BE2C (cell line): ENCODE data around the gene MAP3K15.
"Not testable (repeated sequence)": the region's sequence is repeated elsewhere in the genome, so short reads cannot be mapped to it uniquely, and the experiment has no call there.

Experiments
- DNase-seq: peaks from one replicate; pipeline ENCODE4 v3.0.0-alpha.2; 2020
- H3K27me3 ChIP-seq: fragments of 250-450 bp; sonication (Bioruptor Pico); 2 replicates; pipeline ENCODE4 v1.5.1; 2020; ENCODE audit warnings: mild to moderate bottlenecking
- H3K36me3 ChIP-seq: fragments of 250-450 bp; sonication (Bioruptor Pico); 2 replicates; pipeline ENCODE4 v1.5.1; 2020; ENCODE audit warnings: mild to moderate bottlenecking
- H3K4me1 ChIP-seq: fragments of 250-450 bp; sonication (Bioruptor Pico); 2 replicates; pipeline ENCODE4 v1.5.1; 2020
- H3K4me3 ChIP-seq: 2 replicates; pipeline ENCODE4 v1.5.1; 2011; ENCODE audit warnings: low read depth, low read length
- H3K9me3 ChIP-seq: fragments of 250-450 bp; sonication (Bioruptor Pico); 2 replicates; pipeline ENCODE4 v1.5.1; 2020
- CTCF ChIP-seq: IDR thresholded peaks from 2 replicates; pipeline ENCODE4 v1.5.1; 2012; ENCODE audit warnings: mild to moderate bottlenecking, low read depth, low read length

Gene MAP3K15

GRCh38 chrX:19532709-19533108 is 17.4 kb upstream of the MAP3K15 start:
- H3K4me1 ChIP-seq: no peaks in the 10 kb centered on the region
- H3K9me3 ChIP-seq: no peaks in the 10 kb centered on the region
- TF ChIP-seq CTCF: no peak
- H3K27me3 ChIP-seq: no peaks in the 10 kb centered on the region
- no peak overlapping the region for H3K4me3 ChIP-seq
- no peak for DNase-seq
- no peaks in the 10 kb centered on the region for H3K36me3 ChIP-seq

DNA sequence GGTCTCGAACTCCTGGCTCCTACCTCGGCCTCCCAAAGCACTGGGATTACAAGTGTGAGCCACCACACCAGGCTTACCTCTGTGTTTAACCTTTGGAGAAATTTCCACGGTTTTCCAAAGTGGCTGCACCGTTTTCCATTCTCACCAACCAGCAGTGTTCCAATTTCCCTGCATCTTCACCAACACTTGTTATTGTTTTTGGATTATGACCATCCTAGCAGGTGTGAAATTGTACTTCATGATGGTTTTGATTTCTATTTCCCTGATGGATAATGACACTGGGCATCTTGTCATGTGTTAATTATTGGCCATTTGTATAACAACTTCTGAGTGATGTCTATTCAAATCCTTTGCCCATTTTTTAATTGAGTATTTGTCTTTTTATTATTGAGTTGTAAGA is 2.7 kb upstream of the MAP3K15 start:
- Histone ChIP-seq H3K4me3 (no peak overlapping the region), H3K4me1 (no peaks in the 10 kb centered on the region), H3K9me3 (no peaks in the 10 kb centered on the region), H3K27me3 (peaks cover 4% of the 10 kb centered on the region; the same call in 1 of the 2 replicates), H3K36me3 (no peaks in the 10 kb centered on the region)
- no peak for TF ChIP-seq CTCF
- DNase-seq: no peak

- no peaks in the 10 kb centered on the region for H3K9me3 ChIP-seq
- H3K4me3 ChIP-seq: peak overlapping the region; percentile 16; the same call in 1 of the 2 replicates
- H3K36me3 ChIP-seq: no peaks in the 10 kb centered on the region
- H3K4me1 ChIP-seq: no peaks in the 10 kb centered on the region
- no peak; the same call in 1 of the 2 replicates for TF ChIP-seq CTCF
- H3K27me3 ChIP-seq: peaks cover 4% of the 10 kb centered on the region; the same call in 1 of the 2 replicates
- DNase-seq: no peak
Measured at GRCh38 chrX:19515615-19516105, 352 bp upstream of the MAP3K15 start.

DNA sequence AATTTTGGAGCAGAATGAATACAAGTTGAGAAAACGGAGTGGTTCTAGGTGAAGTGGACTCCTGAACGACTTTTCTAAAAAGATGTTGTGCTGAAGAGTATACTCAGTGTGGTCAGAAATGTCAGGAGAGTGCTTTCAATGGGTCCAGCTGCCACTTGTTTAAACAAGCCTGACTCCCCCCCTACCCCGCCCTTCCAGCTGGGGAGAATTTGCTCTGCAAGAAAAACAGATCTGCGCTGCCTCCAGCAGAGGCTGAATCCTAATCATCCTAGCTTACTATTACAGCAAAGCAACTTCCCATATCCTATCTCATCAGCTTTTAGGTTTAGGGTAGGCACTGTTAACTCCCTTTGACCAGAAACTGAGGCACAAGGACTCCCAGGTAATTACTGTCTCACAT is 1.9 kb downstream of the MAP3K15 start:
- H3K36me3 ChIP-seq: no peaks in the 10 kb centered on the region
- peaks cover 4% of the 10 kb centered on the region; the same call in 1 of the 2 replicates for H3K27me3 ChIP-seq
- no peak overlapping the region for H3K4me3 ChIP-seq
- no peaks in the 10 kb centered on the region for H3K9me3 ChIP-seq
- DNase-seq: no peak
- no peaks in the 10 kb centered on the region for H3K4me1 ChIP-seq
- TF ChIP-seq CTCF: no peak

GRCh38 chrX:19512961-19513360 is 2.3 kb downstream of the MAP3K15 start:
- TF ChIP-seq CTCF: no peak
- Histone ChIP-seq H3K4me3 (no peak overlapping the region), H3K36me3 (no peaks in the 10 kb centered on the region), H3K9me3 (no peaks in the 10 kb centered on the region), H3K27me3 (peaks cover 4% of the 10 kb centered on the region; the same call in 1 of the 2 replicates), H3K4me1 (no peaks in the 10 kb centered on the region)
- DNase-seq: no peak

GRCh38 chrX:19512359-19512758 is 2.9 kb downstream of the MAP3K15 start:
- no peak overlapping the region for H3K4me3 ChIP-seq
- no peaks in the 10 kb centered on the region for H3K9me3 ChIP-seq
- no peaks in the 10 kb centered on the region for H3K36me3 ChIP-seq
- no peak for DNase-seq
- no peak for TF ChIP-seq CTCF
- peaks cover 4% of the 10 kb centered on the region; the same call in 1 of the 2 replicates for H3K27me3 ChIP-seq
- no peaks in the 10 kb centered on the region for H3K4me1 ChIP-seq

GRCh38 chrX:19511796-19512195 is 3.5 kb downstream of the MAP3K15 start:
- H3K4me1 ChIP-seq, H3K27me3 ChIP-seq, H3K9me3 ChIP-seq, DNase-seq, H3K4me3 ChIP-seq, H3K36me3 ChIP-seq: not testable (repeated sequence)
